B cell (primary cell): ENCODE data around the gene DAG1. TPM values are rescaled to one million over a fixed set of nuclear protein-coding genes. Genes with fewer than 3 reads are reported as not detected.
A peak's percentile ranks its signal among the peaks of the same experiment; 100 is the strongest.

ENCODE experiments used
- ATAC-seq: fragments of 200-7000 bp; cut with Tn5 transposase; one replicate; pipeline ENCODE4 v1.10.0; 2021; ENCODE audit warnings: low read depth, mild to moderate bottlenecking, moderate number of reproducible peaks, moderate library complexity
- CTCF ChIA-PET: fragments of 350-600 bp; sonication (Branson Sonifier 250); formaldehyde crosslinking; loops from one replicate; lab custom pipeline; 2021; ENCODE audit warnings: antibody characterized with exemption, inconsistent platforms; lab: Charles Lee
- POLR2A ChIA-PET: fragments of 350-600 bp; sonication (Branson Sonifier 250); formaldehyde crosslinking; loops from one replicate; lab custom pipeline; 2021; ENCODE audit warnings: antibody characterized with exemption; lab: Charles Lee
- DNase-seq: peaks from one replicate; pipeline ENCODE4 v3.0.0; 2013
- H2AFZ ChIP-seq: 2 replicates; pipeline ENCODE4 v1.6.1; 2012; ENCODE audit warnings: mild to moderate bottlenecking, low read depth, low read length; ENCODE audit not compliant: insufficient read depth, poor library complexity, severe bottlenecking
- H3K27ac ChIP-seq, 2 donors: 1 replicate in 1 of 2; 2 replicates in 1 of 2; pipeline ENCODE4 v1.5.1; 2012 to 2013; ENCODE audit warnings: low read length in 2 of 2, mild to moderate bottlenecking in 2 of 2, moderate library complexity in 1 of 2
- H3K27me3 ChIP-seq, 4 experiments: fragments of 200-600 bp in 1 of 4; sonication (generic) in 1 of 4; replicated peaks in 1 of 4; 1 replicate in 2 of 4; 2 replicates in 2 of 4; pipeline versions ENCODE4 v1.6.1 to v1.7.0; 2013 to 2016; ENCODE audit warnings: low read length in 3 of 4, mild to moderate bottlenecking in 2 of 4, mixed read lengths in 1 of 4, moderate library complexity in 1 of 4; ENCODE audit not compliant: insufficient read depth in 4 of 4, control insufficient read depth in 3 of 4; ENCODE audit errors: control extremely low read depth in 1 of 4
- H3K36me3 ChIP-seq, 2 experiments: replicated peaks in 1 of 2; 1 replicate in 1 of 2; 2 replicates in 1 of 2; pipeline versions ENCODE4 v1.6.1 to v1.7.1; 2013; ENCODE audit warnings: low read length in 1 of 2; ENCODE audit not compliant: insufficient read depth in 2 of 2, control insufficient read depth in 1 of 2; ENCODE audit errors: control extremely low read depth in 1 of 2, extremely low read depth in 1 of 2
- H3K4me1 ChIP-seq, 2 donors: fragments of 200-600 bp in 1 of 2; sonication (generic) in 1 of 2; 1 replicate in 1 of 2; 2 replicates in 1 of 2; pipeline versions ENCODE4 v1.5.1 to v1.6.1; 2013 to 2017; ENCODE audit warnings: low read length in 2 of 2; ENCODE audit not compliant: control insufficient read depth in 2 of 2, insufficient read depth in 2 of 2
- H3K4me2 ChIP-seq: replicated peaks from 2 replicates; pipeline ENCODE3; 2012; ENCODE audit warnings: mild to moderate bottlenecking, low read depth, low read length; ENCODE audit not compliant: poor library complexity, severe bottlenecking
- H3K4me3 ChIP-seq, 5 experiments: fragments of 200-600 bp in 1 of 5; sonication (generic) in 1 of 5; 1 replicate in 3 of 5; 2 replicates in 2 of 5; pipeline versions ENCODE4 v1.5.1 to v1.7.0; 2011 to 2016; ENCODE audit warnings: low read length in 4 of 5, mild to moderate bottlenecking in 4 of 5, low read depth in 2 of 5, control low read depth in 1 of 5, moderate library complexity in 1 of 5; ENCODE audit not compliant: insufficient read depth in 1 of 5; ENCODE audit errors: control extremely low read depth in 1 of 5, extremely low read depth in 1 of 5
- H3K79me2 ChIP-seq: fragments of 200-600 bp; sonication (generic); one replicate; pipeline ENCODE4 v1.6.0; 2016; ENCODE audit warnings: low read length; ENCODE audit not compliant: control insufficient read depth, insufficient read depth
- H3K9ac ChIP-seq: fragments of 200-600 bp; sonication (generic); 2 replicates; pipeline ENCODE4 v1.6.1; 2017; ENCODE audit warnings: mild to moderate bottlenecking, low read length, moderate library complexity
- H3K9me3 ChIP-seq, 3 donors: one replicate each; pipeline versions ENCODE4 v1.6.1 to v1.7.1; 2013; ENCODE audit warnings: low read length in 2 of 3; ENCODE audit not compliant: control insufficient read depth in 2 of 3, insufficient read depth in 1 of 3; ENCODE audit errors: control extremely low read depth in 1 of 3
- H4K20me1 ChIP-seq: 2 replicates; pipeline ENCODE4 v1.6.0; 2012; ENCODE audit warnings: mild to moderate bottlenecking, low read length; ENCODE audit not compliant: insufficient read depth, control insufficient read depth, poor library complexity, severe bottlenecking
- H3K27ac Mint-ChIP-seq: one replicate; pipeline ENCODE4 v1.8.0; 2021; ENCODE audit warnings: mixed read lengths
- H3K27me3 Mint-ChIP-seq: one replicate; pipeline ENCODE4 v1.8.0; 2021; ENCODE audit warnings: mixed read lengths
- H3K4me1 Mint-ChIP-seq: one replicate; pipeline ENCODE4 v1.8.0; 2021; ENCODE audit warnings: mixed read lengths
- H3K4me3 Mint-ChIP-seq: one replicate; pipeline ENCODE4 v1.8.0; 2021; ENCODE audit warnings: mixed read lengths
- H3K9me3 Mint-ChIP-seq: one replicate; pipeline ENCODE4 v1.8.0; 2022; ENCODE audit warnings: mixed read lengths; ENCODE audit not compliant: insufficient read depth
- CTCF ChIP-seq: fragments of 200-600 bp; IDR thresholded peaks from one replicate; pipeline ENCODE4 v1.8.0; 2022; ENCODE audit warnings: antibody characterized with exemption, mild to moderate bottlenecking
- EZH2 ChIP-seq: IDR thresholded peaks from 2 replicates; pipeline ENCODE4 v1.6.1; 2012; ENCODE audit warnings: borderline replicate concordance, low read depth, mild to moderate bottlenecking, moderate library complexity, low read length; ENCODE audit not compliant: insufficient read depth, poor library complexity, severe bottlenecking
- WGBS: methylation state at CpG from one replicate; pipeline ENCODE4 v1.1.5; 2013; ENCODE audit warnings: missing lambda C conversion rate; ENCODE audit not compliant: insufficient coverage; 5-methylcytosine and 5-hydroxymethylcytosine counted together
- intact Hi-C: fragments of 100-400 bp; cut with micrococcal nuclease; formaldehyde crosslinking; loops from one replicate; pipeline ENCODE4 v1.10.0; 2022
- polyA plus RNA-seq: library from polyadenylated mRNA; depleted of rRNA; stranded (reverse); fragments of >200 nt; gene quantifications from 2 replicates; pipeline ENCODE4 v1.2.3, GENCODE V29; 2012
- total RNA-seq, 2 donors: library from RNA; stranded (reverse); fragments of 120-200 nt in 1 of 2; gene quantifications; 1 replicate in 1 of 2; 2 replicates in 1 of 2; pipeline versions ENCODE4 v1.2.3 to v1.2.4, GENCODE V29; 2013 to 2022

DAG1 gene
- total and polyA plus RNA-seq, 2 donors (not counting 1 experiment from before 2014, with no cell fraction given) = 9.6 to 27.2 TPM

- Mint-ChIP-seq H3K27ac (peak overlapping the region; percentile 22), H3K4me1 (no peaks in the 10 kb centered on the region), H3K9me3 (no peaks in the 10 kb centered on the region), H3K4me3 (no peak overlapping the region), H3K27me3 (no peaks in the 10 kb centered on the region)
- Histone ChIP-seq H3K27ac (no peak overlapping the region), H4K20me1 (no peaks in the 10 kb centered on the region), H3K9me3 (no peaks in the 10 kb centered on the region), H2AFZ (no peak overlapping the region), H3K4me2 (no peak overlapping the region), H3K36me3 (no peaks in the 10 kb centered on the region), H3K4me3 (no peak overlapping the region), H3K79me2 (no peaks in the 10 kb centered on the region), H3K9ac (no peak overlapping the region), H3K27me3 (no peaks in the 10 kb centered on the region), H3K4me1 (no peaks in the 10 kb centered on the region)
- ChIA-PET CTCF (interaction anchor here (0.6 to 1.8 kb wide), 2 partner anchors 9 to 109 kb away, joined by 3 to 5 read pairs; no protein-coding TSS in a partner anchor), POLR2A (interaction anchor here (1.0 kb wide), 1 partner anchor 15 kb away, joined by 3 read pairs; the partner anchor contains the start of gene DAG1)
- ATAC-seq (no peak), DNase-seq (no peak)
- intact Hi-C loops = no loop called here
- no CpG with 5 or more reads among the region's 2 CpGs for WGBS
- TF ChIP-seq EZH2 = no peak
- no peak for TF ChIP-seq CTCF
Measured at GRCh38 chr3:49454458-49454857, 15.6 kb upstream of the DAG1 start.

GRCh38 chr3:49454898-49455681 lies 15.0 kb upstream of the DAG1 start:
- no peaks in the 10 kb centered on the region for H3K27me3 Mint-ChIP-seq
- POLR2A ChIA-PET = interaction anchor here (0.7 to 1.0 kb wide), 2 partner anchors 15 to 177 kb away, joined by 3 to 9 read pairs; partner anchors contain the start of gene DAG1
- no peaks in the 10 kb centered on the region for H4K20me1 ChIP-seq
- H3K9ac ChIP-seq = no peak overlapping the region
- DNase-seq = no peak
- no peak overlapping the region for H3K4me3 ChIP-seq
- H3K9me3 Mint-ChIP-seq = no peaks in the 10 kb centered on the region
- no peaks in the 10 kb centered on the region for H3K27me3 ChIP-seq
- WGBS = 95% methylated on average over 2 of the region's 3 CpGs
- CTCF ChIA-PET = interaction anchor here (1.8 kb wide), 1 partner anchor 10 kb away, joined by 5 read pairs; no protein-coding TSS in a partner anchor
- intact Hi-C loops = no loop called here
- no peaks in the 10 kb centered on the region for H3K4me1 ChIP-seq
- TF ChIP-seq EZH2 = no peak
- no peak for TF ChIP-seq CTCF
- H3K36me3 ChIP-seq = no peaks in the 10 kb centered on the region
- no peak overlapping the region for H2AFZ ChIP-seq
- H3K27ac Mint-ChIP-seq = no peak overlapping the region
- no peaks in the 10 kb centered on the region for H3K79me2 ChIP-seq
- ATAC-seq = no peak
- no peak overlapping the region for H3K4me2 ChIP-seq
- no peaks in the 10 kb centered on the region for H3K9me3 ChIP-seq
- no peaks in the 10 kb centered on the region for H3K4me1 Mint-ChIP-seq
- no peak overlapping the region for H3K4me3 Mint-ChIP-seq
- H3K27ac ChIP-seq = no peak overlapping the region
